ENCODE data around the gene INPP5J. TPM values are rescaled to one million over a fixed set of nuclear protein-coding genes. Genes with fewer than 3 reads are reported as not detected.

The INPP5J gene
- total and polyA plus RNA-seq, 12 donors, result 0.48 to 8.1 (median 2.3) TPM

DNA sequence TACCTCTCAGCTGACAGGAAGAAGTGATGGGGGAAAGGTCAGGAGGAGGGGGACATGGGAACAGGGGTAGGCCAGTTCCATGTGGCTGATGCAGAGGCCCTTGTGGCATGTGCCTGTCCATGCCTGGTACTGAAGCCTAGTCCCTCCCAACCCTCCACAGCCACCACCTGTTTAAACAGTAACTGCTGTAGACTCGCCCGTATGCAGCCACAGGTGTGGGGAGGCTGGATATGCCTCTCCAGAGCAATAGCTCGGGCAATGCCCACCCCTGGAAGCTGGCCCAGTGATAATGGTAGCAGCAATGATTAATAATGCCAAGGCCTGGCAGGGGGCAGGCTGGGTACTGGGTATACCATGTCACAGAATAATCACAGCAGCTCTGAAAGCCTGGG lies 39.4 kb upstream of the INPP5J start:
- peak in 2 of 7 donors; percentile 29 to 52 for DNase-seq
- intact Hi-C loops (cut with DNase I), result no loop called here
- Histone ChIP-seq H3K27ac (peak overlapping the region in 2 of 5 donors; percentile 63 to 90), H3K4me3 (peak overlapping the region in 1 of 4 donors; percentile 69), H3K36me3 (replicated peaks in 1 of 2) (peaks cover 0 to 9% of the 10 kb centered on the region in 2 donors), H3K4me1 (replicated peaks in 1 of 2) (peaks cover 0 to 33% of the 10 kb centered on the region in 2 donors), H3K9me3 (replicated peaks in 1 of 3) (no peaks in the 10 kb centered on the region), H3K27me3 (no peaks in the 10 kb centered on the region)
- WGBS, 4 donors, result 74 to 100% (median 80%) methylated on average over 3 of the region's 3 CpGs
- no peak for TF ChIP-seq POLR2A (IDR thresholded peaks at IDR 0.05)
- TF ChIP-seq, protein P1, sequence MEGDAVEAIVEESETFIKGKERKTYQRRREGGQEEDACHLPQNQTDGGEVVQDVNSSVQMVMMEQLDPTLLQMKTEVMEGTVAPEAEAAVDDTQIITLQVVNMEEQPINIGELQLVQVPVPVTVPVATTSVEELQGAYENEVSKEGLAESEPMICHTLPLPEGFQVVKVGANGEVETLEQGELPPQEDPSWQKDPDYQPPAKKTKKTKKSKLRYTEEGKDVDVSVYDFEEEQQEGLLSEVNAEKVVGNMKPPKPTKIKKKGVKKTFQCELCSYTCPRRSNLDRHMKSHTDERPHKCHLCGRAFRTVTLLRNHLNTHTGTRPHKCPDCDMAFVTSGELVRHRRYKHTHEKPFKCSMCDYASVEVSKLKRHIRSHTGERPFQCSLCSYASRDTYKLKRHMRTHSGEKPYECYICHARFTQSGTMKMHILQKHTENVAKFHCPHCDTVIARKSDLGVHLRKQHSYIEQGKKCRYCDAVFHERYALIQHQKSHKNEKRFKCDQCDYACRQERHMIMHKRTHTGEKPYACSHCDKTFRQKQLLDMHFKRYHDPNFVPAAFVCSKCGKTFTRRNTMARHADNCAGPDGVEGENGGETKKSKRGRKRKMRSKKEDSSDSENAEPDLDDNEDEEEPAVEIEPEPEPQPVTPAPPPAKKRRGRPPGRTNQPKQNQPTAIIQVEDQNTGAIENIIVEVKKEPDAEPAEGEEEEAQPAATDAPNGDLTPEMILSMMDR (IDR thresholded peaks at IDR 0.05), result no peak

DNA sequence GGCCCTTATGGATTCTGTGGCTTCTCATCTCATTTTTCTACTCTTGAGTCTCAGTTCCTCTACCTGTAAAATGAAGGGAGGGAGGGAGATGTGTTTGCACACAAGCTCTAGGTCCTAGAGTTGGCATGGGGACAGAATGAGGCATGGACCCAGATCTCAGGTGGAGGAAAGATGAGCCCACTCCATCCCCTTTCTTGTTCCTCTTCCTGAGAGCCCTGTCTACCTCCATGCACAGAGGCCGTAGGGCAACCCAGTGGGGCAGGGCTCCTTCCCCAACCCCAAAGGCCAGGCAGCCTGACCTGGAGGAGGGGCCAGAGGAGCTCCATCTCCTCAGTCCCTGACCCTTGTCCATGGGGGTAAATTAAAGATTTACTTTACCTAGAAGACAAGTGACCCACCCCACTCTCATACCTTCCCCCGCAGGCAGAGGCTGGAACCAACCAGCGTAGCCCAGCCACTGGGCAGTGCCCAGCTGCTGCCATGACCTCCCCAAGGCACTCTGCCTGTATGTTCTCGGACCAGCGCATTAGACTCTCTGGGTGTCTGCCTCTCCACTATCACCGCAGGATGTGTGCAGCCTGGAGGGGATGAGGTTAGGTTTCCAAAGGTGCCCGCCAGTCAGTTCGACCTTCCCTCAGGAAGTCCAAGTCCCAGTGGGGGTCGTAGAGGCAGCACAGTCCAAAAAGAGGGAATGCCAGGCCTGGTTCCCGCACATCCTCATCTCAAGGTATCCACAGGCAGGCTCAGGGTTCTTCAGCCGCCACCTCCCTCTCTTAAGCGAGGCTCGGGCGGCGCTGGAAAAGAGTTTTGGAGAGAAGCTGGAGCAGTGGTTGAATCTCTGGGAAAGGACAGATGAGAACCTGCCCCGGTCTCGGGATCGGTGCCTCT lies 38.6 kb upstream of the INPP5J start:
- Histone ChIP-seq H3K4me1 (replicated peaks in 1 of 2) (peaks cover 0 to 33% of the 10 kb centered on the region in 2 donors), H3K4me3 (peak overlapping the region in 3 of 4 donors; percentile 24 to 69 (median 35)), H3K27ac (peak overlapping the region in 3 of 5 donors; percentile 51 to 90 (median 82)), H3K9me3 (replicated peaks in 1 of 3) (no peaks in the 10 kb centered on the region), H3K36me3 (replicated peaks in 1 of 2) (peaks cover 0 to 17% of the 10 kb centered on the region in 2 donors), H3K27me3 (no peaks in the 10 kb centered on the region)
- no peak for TF ChIP-seq POLR2A (IDR thresholded peaks at IDR 0.05)
- TF ChIP-seq, protein P1 (IDR thresholded peaks at IDR 0.05), result no peak
- intact Hi-C loops (cut with DNase I), result loop anchor here in 1 of 2 donors (2.0 kb wide), 1 partner anchor 137 kb away; no protein-coding TSS in a partner anchor
- WGBS, 4 donors, result 16 to 37% (median 25%) methylated on average over 13 to 18 of the region's 18 CpGs
- DNase-seq, result peak in 2 of 7 donors; percentile 20 to 51

DNA sequence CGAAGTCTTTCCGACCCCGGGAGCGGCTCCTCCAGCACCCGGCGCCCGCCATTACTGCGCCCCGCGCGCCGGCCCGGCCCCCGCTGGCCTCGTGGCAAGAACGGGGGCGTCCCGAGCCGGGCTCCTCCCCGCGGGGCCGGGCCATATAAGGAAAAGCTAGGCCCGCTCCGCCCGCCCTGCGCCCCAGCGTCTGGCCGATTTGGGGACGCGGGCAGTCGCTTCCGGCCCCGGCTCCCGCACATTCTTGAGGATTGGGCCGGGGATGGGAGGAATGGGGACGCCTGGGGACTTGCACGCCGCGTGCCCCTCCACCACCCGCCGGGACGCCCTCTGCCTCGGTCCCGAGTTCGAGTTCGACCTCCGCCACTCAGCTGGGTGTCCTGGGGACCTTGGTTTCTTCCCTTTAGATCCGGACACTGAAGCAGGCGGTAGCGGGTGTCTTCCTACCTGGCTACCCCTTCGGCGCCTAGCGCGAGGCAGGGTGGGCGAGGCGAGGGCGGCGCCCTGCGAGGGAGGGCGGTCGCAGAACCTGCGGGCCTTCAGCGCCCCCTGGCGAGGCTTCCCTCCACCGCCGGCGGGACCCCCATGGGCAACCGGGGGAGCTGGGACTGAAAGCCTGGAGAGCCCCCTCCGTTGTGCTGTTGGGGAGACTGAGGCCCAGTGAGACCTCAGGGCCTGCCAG lies 37.8 kb upstream of the INPP5J start:
- intact Hi-C loops (cut with DNase I), result loop anchor here (2.0 to 5.0 kb wide), 5 partner anchors 62 to 147 kb away; partner anchors contain the start of genes MORC2 (in 1 of the 2) and TUG1 (in 1 of the 2)
- Histone ChIP-seq H3K27ac (peak overlapping the region; percentile 6 to 90 (median 72)), H3K36me3 (replicated peaks in 1 of 2) (peaks cover 0 to 25% of the 10 kb centered on the region in 2 donors), H3K4me3 (peak overlapping the region; percentile 24 to 86 (median 52)), H3K27me3 (no peaks in the 10 kb centered on the region), H3K9me3 (replicated peaks in 1 of 3) (no peaks in the 10 kb centered on the region), H3K4me1 (replicated peaks in 1 of 2) (peaks cover 0 to 33% of the 10 kb centered on the region in 2 donors)
- TF ChIP-seq POLR2A (IDR thresholded peaks at IDR 0.05), result peak; percentile 20 to 27
- TF ChIP-seq, protein P1 (IDR thresholded peaks at IDR 0.05), result peak; percentile 64 to 86 (median 76)
- peak; percentile 77 to 89 (median 84) for DNase-seq
- WGBS, 4 donors, result 0% methylated on average over 17 to 69 of the region's 69 CpGs; no CpG with 5 or more reads in 1 of the 4 donors

DNA sequence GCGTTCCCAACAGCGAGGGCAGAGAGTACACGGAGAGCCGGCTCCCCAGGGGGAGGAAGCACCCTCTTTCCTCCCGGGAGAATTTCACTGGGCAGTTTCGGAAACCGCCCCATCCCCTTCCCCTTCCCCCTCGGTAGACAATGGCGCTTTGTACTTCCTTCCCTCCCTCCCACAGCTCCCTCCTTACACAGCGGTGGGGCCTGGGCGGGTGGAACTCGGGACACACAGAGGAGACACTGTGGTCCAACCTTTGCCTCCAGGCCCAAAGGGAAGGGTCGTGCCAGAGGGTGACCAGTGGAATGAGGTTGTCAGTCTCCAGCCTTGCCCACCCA lies 37.3 kb upstream of the INPP5J start:
- H3K36me3 ChIP-seq (replicated peaks in 1 of 2), result peaks cover 0 to 26% of the 10 kb centered on the region in 2 donors
- H3K9me3 ChIP-seq (replicated peaks in 1 of 3), result no peaks in the 10 kb centered on the region
- H3K27ac ChIP-seq, result peak overlapping the region; percentile 6 to 90 (median 72)
- WGBS, 4 donors, result 15 to 30% (median 23%) methylated on average over 9 to 13 of the region's 13 CpGs
- intact Hi-C loops (cut with DNase I), result loop anchor here (2.0 to 5.0 kb wide), 5 partner anchors 62 to 147 kb away; partner anchors contain the start of genes MORC2 (in 1 of the 2) and TUG1 (in 1 of the 2)
- H3K4me3 ChIP-seq, result peak overlapping the region in 2 of 4 donors; percentile 24 to 69
- no peaks in the 10 kb centered on the region for H3K27me3 ChIP-seq
- DNase-seq, result peak in 2 of 7 donors; percentile 40 to 70
- TF ChIP-seq, protein P1 (IDR thresholded peaks at IDR 0.05), result no peak
- no peak for TF ChIP-seq POLR2A (IDR thresholded peaks at IDR 0.05)
- H3K4me1 ChIP-seq (replicated peaks in 1 of 2), result peaks cover 0 to 30% of the 10 kb centered on the region in 2 donors
